A549 (cell line): ENCODE data around the gene UGT1A10.

Experiments
- CHD2 ChIP-seq: fragments of 150-350 bp; IDR thresholded peaks from 2 replicates; pipeline ENCODE4 v1.6.1; 2014; ENCODE audit warnings: low read length; ENCODE audit not compliant: partially characterized antibody
- CTCF ChIP-seq: fragments of >200 bp; sonication (Bioruptor Twin); formaldehyde crosslinking; IDR thresholded peaks from 3 replicates; pipeline ENCODE4 v1.5.1; 2016
- NR3C1 ChIP-seq: fragments of >200 bp; sonication (Bioruptor Twin); formaldehyde crosslinking; IDR thresholded peaks from 3 replicates; pipeline ENCODE4 v1.6.1; 2017
- RAD21 ChIP-seq, 2 experiments: fragments of >200 bp in 1 of 2; sonication (Bioruptor Twin) in 1 of 2; formaldehyde crosslinking in 1 of 2; IDR thresholded peaks in 1 of 2; conservative IDR thresholded peaks in 1 of 2; 2 replicates in 1 of 2; 3 replicates in 1 of 2; pipeline ENCODE4 v1.6.1; 2012 to 2018; ENCODE audit warnings: inconsistent platforms in 1 of 2
- RFX5 ChIP-seq: fragments of 450-650 bp; IDR thresholded peaks from 2 replicates; pipeline ENCODE4 v1.7.1; 2014; ENCODE audit warnings: antibody characterized with exemption, mild to moderate bottlenecking, moderate library complexity

GRCh38 chr2:233713262-233713615 is 77.0 kb downstream of the UGT1A10 start:
- TF ChIP-seq NR3C1, result no peak
- no peak for TF ChIP-seq RAD21 (conservative IDR thresholded peaks at IDR 0.05 in 1 of 2, IDR thresholded peaks at IDR 0.05 in 1 of 2)
- no peak for TF ChIP-seq CTCF
- TF ChIP-seq RFX5, result no peak
- no peak for TF ChIP-seq CHD2
